T-cell (primary cell): ENCODE data around the gene KRT13. TPM values are rescaled to one million over a fixed set of nuclear protein-coding genes. Genes with fewer than 3 reads are reported as not detected.

Experiments used
- ATAC-seq, 4 experiments: fragments of 200-7000 bp in 3 of 4; fragments of 150-1000 bp in 1 of 4; cut with Tn5 transposase; replicated peaks in 1 of 4; 1 replicate in 3 of 4; 2 replicates in 1 of 4; pipeline ENCODE4 v1.10.0; 2021; ENCODE audit warnings: moderate library complexity in 3 of 4, mild to moderate bottlenecking in 2 of 4, moderate number of reproducible peaks in 1 of 4
- CTCF ChIA-PET, 2 donors: fragments of 300-600 bp; sonication (Branson Sonifier 250); formaldehyde crosslinking; loops; one replicate each; lab custom pipeline; 2022; ENCODE audit warnings: antibody characterized with exemption in 2 of 2; lab: Charles Lee
- POLR2A ChIA-PET, 2 donors: fragments of 300-600 bp; sonication (Branson Sonifier 250); formaldehyde crosslinking; loops; one replicate each; lab custom pipeline; 2022; ENCODE audit warnings: antibody characterized with exemption in 2 of 2; lab: Charles Lee
- DNase-seq, 35 experiments: peaks; one replicate each; pipeline versions ENCODE4 v3.0.0 to v3.0.0-alpha.2; 2013 to 2023
- H3K27ac ChIP-seq: one replicate; pipeline ENCODE4 v1.5.1; 2013; ENCODE audit warnings: low read length
- H3K27me3 ChIP-seq, 2 experiments: replicated peaks in 1 of 2; 1 replicate in 1 of 2; 2 replicates in 1 of 2; pipeline versions ENCODE4 v1.6.1 to v1.7.0; 2013; ENCODE audit warnings: low read length in 1 of 2, mixed read lengths in 1 of 2; ENCODE audit not compliant: control insufficient read depth in 2 of 2, insufficient read depth in 2 of 2; ENCODE audit errors: extremely low read depth in 1 of 2
- H3K36me3 ChIP-seq, 2 donors: 1 replicate in 1 of 2; 2 replicates in 1 of 2; pipeline versions ENCODE4 v1.6.1 to v1.7.0; 2013; ENCODE audit warnings: low read length in 1 of 2; ENCODE audit not compliant: control insufficient read depth in 2 of 2, insufficient read depth in 1 of 2; ENCODE audit errors: extremely low read depth in 1 of 2
- H3K4me1 ChIP-seq, 2 experiments: 1 replicate in 1 of 2; 2 replicates in 1 of 2; pipeline versions ENCODE4 v1.6.1 to v1.7.0; 2013; ENCODE audit warnings: low read length in 2 of 2, mixed read lengths in 1 of 2; ENCODE audit not compliant: insufficient read depth in 2 of 2, control insufficient read depth in 1 of 2; ENCODE audit errors: extremely low read depth in 1 of 2
- H3K4me3 ChIP-seq, 2 donors: 1 replicate in 1 of 2; 2 replicates in 1 of 2; pipeline versions ENCODE4 v1.5.1 to v1.7.0; 2013; ENCODE audit warnings: mild to moderate bottlenecking in 2 of 2, low read length in 1 of 2, moderate library complexity in 1 of 2; ENCODE audit not compliant: control insufficient read depth in 1 of 2; ENCODE audit errors: extremely low read depth in 1 of 2
- H3K9me3 ChIP-seq: 2 replicates; pipeline ENCODE4 v1.7.0; 2013
- H3K27ac Mint-ChIP-seq, 2 donors: one replicate each; pipeline ENCODE4 v1.8.0; 2020 to 2021; ENCODE audit warnings: mild to moderate bottlenecking in 2 of 2, mixed read lengths in 2 of 2
- H3K27me3 Mint-ChIP-seq, 2 donors: one replicate each; pipeline ENCODE4 v1.8.0; 2021 to 2022; ENCODE audit warnings: mixed read lengths in 2 of 2
- H3K36me3 Mint-ChIP-seq: one replicate; pipeline ENCODE4 v1.8.0; 2021; ENCODE audit warnings: mixed read lengths
- H3K4me1 Mint-ChIP-seq, 3 donors: one replicate each; pipeline ENCODE4 v1.8.0; 2020 to 2022; ENCODE audit warnings: mixed read lengths in 3 of 3, mild to moderate bottlenecking in 1 of 3
- H3K4me3 Mint-ChIP-seq, 3 donors: one replicate each; pipeline ENCODE4 v1.8.0; 2020 to 2022; ENCODE audit warnings: mild to moderate bottlenecking in 3 of 3, mixed read lengths in 3 of 3, moderate library complexity in 3 of 3
- H3K9me3 Mint-ChIP-seq, 3 donors: one replicate each; pipeline ENCODE4 v1.8.0; 2020 to 2022; ENCODE audit warnings: mixed read lengths in 3 of 3
- WGBS: methylation state at CpG from one replicate; pipeline ENCODE4 v1.1.5; 2013; ENCODE audit warnings: missing lambda C conversion rate; ENCODE audit not compliant: insufficient coverage; 5-methylcytosine and 5-hydroxymethylcytosine counted together
- total RNA-seq, 35 experiments: library from RNA in 6 of 35; stranded (reverse) in 6 of 35; fragments of 120-200 nt in 1 of 35; gene quantifications; one replicate each; pipeline versions ENCODE4 v1.2.1 to v1.2.4 and lab custom pipeline; 2013 to 2026

Gene KRT13
- total RNA-seq, 5 donors from 2014 or later (not counting 1 experiment from before 2014, with no cell fraction given) = not detected

GRCh38 chr17:41481036-41481435 is 24.4 kb downstream of the KRT13 start, which contains the start of gene KRT35:
TSS of gene KRT35 (minus strand) at chr17:41481151. CDS start at chr17:41481097, 54 bp downstream.
- H3K27me3 Mint-ChIP-seq = no peaks in the 10 kb centered on the region
- no peaks in the 10 kb centered on the region for H3K9me3 Mint-ChIP-seq
- H3K4me3 Mint-ChIP-seq = no peak within 1 kb of the TSS
- Histone ChIP-seq H3K27ac (no peak within 1 kb of the TSS), H3K36me3 (no peaks in the 10 kb centered on the region), H3K4me3 (no peak within 1 kb of the TSS), H3K9me3 (no peaks in the 10 kb centered on the region), H3K4me1 (no peaks in the 10 kb centered on the region), H3K27me3 (peaks cover 0 to 10% of the 10 kb centered on the region in 2 experiments)
- CTCF ChIA-PET = no interaction called here
- no peaks in the 10 kb centered on the region for H3K36me3 Mint-ChIP-seq
- no peak for DNase-seq
- POLR2A ChIA-PET = no interaction called here
- H3K27ac Mint-ChIP-seq = no peak within 1 kb of the TSS
- WGBS = 86% methylated on average over 1 of the region's 2 CpGs
- H3K4me1 Mint-ChIP-seq = no peaks in the 10 kb centered on the region
- no peak for ATAC-seq

- Histone ChIP-seq H3K27me3 (peaks cover 0 to 8% of the 10 kb centered on the region in 2 experiments), H3K4me1 (no peaks in the 10 kb centered on the region), H3K4me3 (no peak overlapping the region), H3K27ac (no peak overlapping the region), H3K9me3 (no peaks in the 10 kb centered on the region), H3K36me3 (no peaks in the 10 kb centered on the region)
- CTCF ChIA-PET = no interaction called here
- Mint-ChIP-seq H3K4me1 (no peaks in the 10 kb centered on the region), H3K36me3 (no peaks in the 10 kb centered on the region), H3K27me3 (no peaks in the 10 kb centered on the region), H3K9me3 (no peaks in the 10 kb centered on the region), H3K4me3 (no peak overlapping the region), H3K27ac (no peak overlapping the region)
- 98% methylated on average over 6 of the region's 10 CpGs for WGBS
- POLR2A ChIA-PET = no interaction called here
- ATAC-seq (no peak), DNase-seq (no peak)
These were observed 24.8 kb downstream of the KRT13 start for GRCh38 chr17:41480581-41480980.

- Mint-ChIP-seq H3K27ac (no peak overlapping the region), H3K4me3 (no peak overlapping the region), H3K27me3 (no peaks in the 10 kb centered on the region), H3K4me1 (no peaks in the 10 kb centered on the region), H3K36me3 (no peaks in the 10 kb centered on the region), H3K9me3 (no peaks in the 10 kb centered on the region)
- POLR2A ChIA-PET = no interaction called here
- Histone ChIP-seq H3K36me3 (no peaks in the 10 kb centered on the region), H3K27ac (no peak overlapping the region), H3K27me3 (peaks cover 0 to 8% of the 10 kb centered on the region in 2 experiments), H3K9me3 (no peaks in the 10 kb centered on the region), H3K4me1 (no peaks in the 10 kb centered on the region), H3K4me3 (no peak overlapping the region)
- ATAC-seq (no peak), DNase-seq (no peak)
- WGBS = 67% methylated on average over 1 of the region's 2 CpGs
- CTCF ChIA-PET = no interaction called here
These were observed 25.3 kb downstream of the KRT13 start for GRCh38 chr17:41480136-41480535.

- Mint-ChIP-seq H3K36me3 (no peaks in the 10 kb centered on the region), H3K27ac (no peak overlapping the region), H3K4me1 (no peaks in the 10 kb centered on the region), H3K9me3 (no peaks in the 10 kb centered on the region), H3K27me3 (no peaks in the 10 kb centered on the region), H3K4me3 (no peak overlapping the region)
- no peaks in the 10 kb centered on the region for H3K36me3 ChIP-seq
- 70% methylated on average over 6 of the region's 8 CpGs for WGBS
- DNase-seq = no peak
- ATAC-seq = no peak
- no peaks in the 10 kb centered on the region for H3K4me1 ChIP-seq
- H3K27ac ChIP-seq = no peak overlapping the region
- ChIA-PET POLR2A (no interaction called here), CTCF (no interaction called here)
- no peaks in the 10 kb centered on the region for H3K27me3 ChIP-seq
- H3K4me3 ChIP-seq = no peak overlapping the region
- no peaks in the 10 kb centered on the region for H3K9me3 ChIP-seq
These were observed 27.2 kb downstream of the KRT13 start for GRCh38 chr17:41478237-41478636.

- WGBS = 85% methylated on average over 20 of the region's 22 CpGs
- H3K36me3 ChIP-seq = no peaks in the 10 kb centered on the region
These were observed 28.3 kb downstream of the KRT13 start for GRCh38 chr17:41476866-41477815.

GRCh38 chr17:41475421-41475820 is 30.0 kb downstream of the KRT13 start:
- Histone ChIP-seq H3K4me1 (no peaks in the 10 kb centered on the region), H3K4me3 (no peak overlapping the region), H3K9me3 (no peaks in the 10 kb centered on the region), H3K36me3 (no peaks in the 10 kb centered on the region), H3K27ac (no peak overlapping the region), H3K27me3 (no peaks in the 10 kb centered on the region)
- Mint-ChIP-seq H3K9me3 (peaks cover 0 to 7% (median 6%) of the 10 kb centered on the region in 3 donors), H3K4me3 (no peak overlapping the region), H3K27ac (no peak overlapping the region), H3K36me3 (no peaks in the 10 kb centered on the region), H3K27me3 (peaks cover 0 to 4% of the 10 kb centered on the region in 2 donors), H3K4me1 (peaks cover 0 to 2% (median 0%) of the 10 kb centered on the region in 3 donors)
- no CpG with 5 or more reads among the region's 4 CpGs for WGBS
- ATAC-seq (no peak), DNase-seq (no peak)
- CTCF ChIA-PET = no interaction called here
- POLR2A ChIA-PET = no interaction called here

More at GRCh38 chr17:41476866-41477815, 28.3 kb downstream of the KRT13 start:
- H3K36me3 Mint-ChIP-seq = no peaks in the 10 kb centered on the region
- no peak for ATAC-seq
- POLR2A ChIA-PET = no interaction called here
- no peaks in the 10 kb centered on the region for H3K9me3 Mint-ChIP-seq
- DNase-seq = no peak
- H3K27ac Mint-ChIP-seq = no peak overlapping the region
- CTCF ChIA-PET = no interaction called here
- H3K9me3 ChIP-seq = no peaks in the 10 kb centered on the region
- H3K27ac ChIP-seq = no peak overlapping the region
- no peaks in the 10 kb centered on the region for H3K27me3 ChIP-seq
- H3K4me1 Mint-ChIP-seq = no peaks in the 10 kb centered on the region
- H3K4me1 ChIP-seq = no peaks in the 10 kb centered on the region
- no peak overlapping the region for H3K4me3 ChIP-seq
- H3K4me3 Mint-ChIP-seq = no peak overlapping the region
- H3K27me3 Mint-ChIP-seq = peaks cover 0 to 4% of the 10 kb centered on the region in 2 donors
